Esophagus squamous epithelium (tissue), 5 donors: ENCODE measurements around the gene SPAAR. TPM values are rescaled to one million over a fixed set of nuclear protein-coding genes. Genes with fewer than 3 reads are reported as not detected.

Experiments used
- DNase-seq: peaks from one replicate; lab custom pipeline; 2025; lab: John Stamatoyannopoulos, UW
- H3K27ac ChIP-seq, 4 donors: fragments of 200-600 bp; sonication (generic); one replicate each; pipeline ENCODE4 v1.5.1; 2016 to 2019; ENCODE audit warnings: mild to moderate bottlenecking in 1 of 4
- H3K27me3 ChIP-seq, 4 donors: fragments of 200-600 bp; sonication (generic); 1 replicate in 3 of 4; 2 replicates in 1 of 4; pipeline versions ENCODE4 v1.5.1 to v1.6.0; 2017 to 2021; ENCODE audit warnings: antibody characterized with exemption in 1 of 4
- H3K36me3 ChIP-seq, 3 donors: fragments of 200-600 bp; sonication (generic); one replicate each; pipeline ENCODE4 v1.5.1; 2016 to 2019
- H3K4me1 ChIP-seq, 3 donors: fragments of 200-600 bp; sonication (generic); one replicate each; pipeline ENCODE4 v1.5.1; 2017 to 2019
- H3K4me3 ChIP-seq, 4 donors: fragments of 200-600 bp; sonication (generic); 1 replicate in 3 of 4; 2 replicates in 1 of 4; pipeline ENCODE4 v1.5.1; 2016 to 2019; ENCODE audit warnings: mild to moderate bottlenecking in 2 of 4, moderate library complexity in 1 of 4
- H3K9me3 ChIP-seq, 3 donors: fragments of 200-600 bp; sonication (generic); one replicate each; pipeline ENCODE4 v1.5.1; 2016 to 2019
- POLR2A ChIP-seq, 4 donors: fragments of 450-650 bp; IDR thresholded peaks; one replicate each; pipeline ENCODE4 v1.6.1; 2017; ENCODE audit warnings: antibody characterized with exemption in 4 of 4, mild to moderate bottlenecking in 4 of 4, moderate library complexity in 3 of 4
- WGBS, 2 donors: methylation state at CpG; one replicate each; pipeline ENCODE4 v1.1.5; 2018; 5-methylcytosine and 5-hydroxymethylcytosine counted together
- intact Hi-C: fragments of 100-400 bp; cut with DNase I; formaldehyde crosslinking; loops from one replicate; pipeline ENCODE4 v1.15.0; 2022
- total RNA-seq, 4 donors: library from RNA; depleted of rRNA; stranded (reverse); fragments of >200 nt; gene quantifications; one replicate each; pipeline ENCODE4 v1.1.0, GENCODE V29; 2016
- TF ChIP-seq, protein P1 (sequence below), 6 experiments: fragments of 450-650 bp in 4 of 6; fragments of 200-600 bp in 2 of 6; sonication (generic) in 2 of 6; IDR thresholded peaks; one replicate each; pipeline ENCODE4 v1.5.1; 2016 to 2019; ENCODE audit warnings: antibody characterized with exemption in 6 of 6, mild to moderate bottlenecking in 4 of 6, moderate library complexity in 4 of 6
- donor health status: DM: yes; HTN: yes; CAD: no.

The SPAAR gene
- total RNA-seq, 4 donors from 2014 or later, result 0.22 to 1.1 TPM; not detected in 2

DNA sequence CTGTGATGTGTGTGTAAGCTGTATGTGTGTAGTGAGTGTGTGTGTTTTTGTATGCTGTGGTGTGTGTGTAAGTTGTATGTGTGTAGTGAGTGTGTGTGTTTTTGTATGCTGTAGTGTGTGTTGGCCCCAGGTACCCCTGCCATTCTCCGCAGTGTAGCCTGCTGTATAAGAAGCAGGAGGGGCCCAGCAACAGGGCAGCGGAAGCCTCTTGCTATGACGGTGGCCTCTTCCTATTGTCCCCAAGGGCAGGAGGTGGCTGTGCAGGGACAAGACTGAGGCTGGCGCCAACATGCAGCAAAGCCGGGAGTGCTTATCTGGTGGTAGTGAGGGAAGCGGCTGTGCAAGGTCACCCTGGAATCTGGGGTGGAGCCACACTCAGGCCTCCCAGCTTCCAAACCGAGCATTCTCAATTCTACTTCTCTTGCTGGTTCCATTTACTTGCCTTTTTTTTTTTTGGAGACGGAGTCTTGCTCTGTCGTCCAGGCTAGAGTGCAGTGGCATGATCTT lies 5.1 kb downstream of the SPAAR start:
- WGBS, 2 donors, result 19 to 20% methylated on average over 6 to 7 of the region's 9 CpGs
- Histone ChIP-seq H3K4me3 (no peak overlapping the region), H3K9me3 (no peaks in the 10 kb centered on the region), H3K36me3 (no peaks in the 10 kb centered on the region), H3K4me1 (peaks cover 7 to 57% (median 18%) of the 10 kb centered on the region in 3 donors), H3K27ac (peak overlapping the region in 3 of 4 donors; percentile 3 to 52 (median 6)), H3K27me3 (no peaks in the 10 kb centered on the region)
- DNase-seq, result no peak
- TF ChIP-seq, protein P1, sequence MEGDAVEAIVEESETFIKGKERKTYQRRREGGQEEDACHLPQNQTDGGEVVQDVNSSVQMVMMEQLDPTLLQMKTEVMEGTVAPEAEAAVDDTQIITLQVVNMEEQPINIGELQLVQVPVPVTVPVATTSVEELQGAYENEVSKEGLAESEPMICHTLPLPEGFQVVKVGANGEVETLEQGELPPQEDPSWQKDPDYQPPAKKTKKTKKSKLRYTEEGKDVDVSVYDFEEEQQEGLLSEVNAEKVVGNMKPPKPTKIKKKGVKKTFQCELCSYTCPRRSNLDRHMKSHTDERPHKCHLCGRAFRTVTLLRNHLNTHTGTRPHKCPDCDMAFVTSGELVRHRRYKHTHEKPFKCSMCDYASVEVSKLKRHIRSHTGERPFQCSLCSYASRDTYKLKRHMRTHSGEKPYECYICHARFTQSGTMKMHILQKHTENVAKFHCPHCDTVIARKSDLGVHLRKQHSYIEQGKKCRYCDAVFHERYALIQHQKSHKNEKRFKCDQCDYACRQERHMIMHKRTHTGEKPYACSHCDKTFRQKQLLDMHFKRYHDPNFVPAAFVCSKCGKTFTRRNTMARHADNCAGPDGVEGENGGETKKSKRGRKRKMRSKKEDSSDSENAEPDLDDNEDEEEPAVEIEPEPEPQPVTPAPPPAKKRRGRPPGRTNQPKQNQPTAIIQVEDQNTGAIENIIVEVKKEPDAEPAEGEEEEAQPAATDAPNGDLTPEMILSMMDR (IDR thresholded peaks at IDR 0.05), result no peak
- TF ChIP-seq POLR2A (IDR thresholded peaks at IDR 0.05), result no peak
- intact Hi-C loops, result no loop called here

DNA sequence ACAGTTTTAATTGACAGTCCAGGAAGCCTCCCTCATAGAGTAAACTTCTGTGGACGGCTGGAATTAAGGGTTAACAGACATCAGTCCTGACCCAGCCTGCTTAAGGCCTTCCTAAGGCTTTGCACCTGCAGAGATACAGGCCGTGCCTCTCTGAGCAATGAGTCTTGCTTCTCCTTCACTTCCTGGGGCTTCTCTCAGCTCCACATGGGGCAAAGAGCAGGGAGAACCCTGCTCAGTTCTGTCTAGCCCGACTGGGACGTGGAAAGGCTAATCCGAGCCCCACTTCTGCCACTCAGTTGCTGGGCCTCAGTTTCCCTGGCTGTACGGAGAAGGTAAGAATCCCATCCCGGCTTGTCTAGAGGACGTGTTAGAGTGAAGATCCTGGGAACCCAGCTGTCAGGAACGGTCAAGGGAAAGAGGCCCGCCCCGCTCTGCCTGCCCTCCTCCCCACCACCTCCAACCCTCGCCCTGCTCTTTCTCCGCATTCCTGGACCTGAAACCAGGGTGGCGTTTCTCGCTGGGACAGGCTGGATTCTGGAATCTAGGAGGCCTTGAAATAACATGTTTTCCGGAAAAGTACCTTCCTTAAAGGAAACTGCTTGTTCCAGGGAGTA lies 6.5 kb downstream of the SPAAR start:
- Histone ChIP-seq H3K4me3 (no peak overlapping the region), H3K36me3 (no peaks in the 10 kb centered on the region), H3K4me1 (peaks cover 0 to 50% (median 4%) of the 10 kb centered on the region in 3 donors), H3K27ac (peak overlapping the region in 3 of 4 donors; percentile 45 to 69 (median 56)), H3K9me3 (no peaks in the 10 kb centered on the region), H3K27me3 (no peaks in the 10 kb centered on the region)
- WGBS, 2 donors, result 84 to 89% methylated on average over 7 of the region's 16 CpGs
- intact Hi-C loops, result no loop called here
- no peak for DNase-seq
- TF ChIP-seq POLR2A (IDR thresholded peaks at IDR 0.05), result no peak
- TF ChIP-seq, protein P1 (IDR thresholded peaks at IDR 0.05), result no peak

DNA sequence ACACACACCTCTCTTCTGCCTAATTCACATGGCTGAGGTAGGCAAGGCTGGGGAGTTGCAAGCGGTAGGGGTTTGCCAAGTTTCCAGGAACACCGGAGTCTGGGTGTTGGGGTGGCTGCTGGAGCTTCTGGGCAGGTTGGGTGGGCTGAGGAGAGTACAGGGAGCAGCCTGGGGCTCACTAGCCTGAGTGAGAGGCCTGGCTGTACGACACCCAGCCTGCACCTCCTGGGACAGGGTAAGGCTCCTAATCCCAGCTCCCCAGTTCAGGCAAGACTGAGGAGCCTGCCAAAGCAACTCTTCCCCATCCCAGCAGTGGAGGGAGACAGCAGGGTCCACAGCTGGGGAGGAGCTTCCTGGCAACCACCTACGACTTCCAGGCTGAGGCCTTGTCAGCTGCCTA lies 8.0 kb downstream of the SPAAR start:
- Histone ChIP-seq H3K9me3 (no peaks in the 10 kb centered on the region), H3K27me3 (no peaks in the 10 kb centered on the region), H3K4me3 (no peak overlapping the region), H3K36me3 (no peaks in the 10 kb centered on the region), H3K27ac (peak overlapping the region in 3 of 4 donors; percentile 34 to 57 (median 56)), H3K4me1 (peaks cover 0 to 39% (median 4%) of the 10 kb centered on the region in 3 donors)
- DNase-seq, result no peak
- no peak for TF ChIP-seq POLR2A (IDR thresholded peaks at IDR 0.05)
- TF ChIP-seq, protein P1 (IDR thresholded peaks at IDR 0.05), result no peak
- WGBS, 2 donors, result 92 to 97% methylated on average over 2 to 3 of the region's 4 CpGs
- intact Hi-C loops, result no loop called here

DNA sequence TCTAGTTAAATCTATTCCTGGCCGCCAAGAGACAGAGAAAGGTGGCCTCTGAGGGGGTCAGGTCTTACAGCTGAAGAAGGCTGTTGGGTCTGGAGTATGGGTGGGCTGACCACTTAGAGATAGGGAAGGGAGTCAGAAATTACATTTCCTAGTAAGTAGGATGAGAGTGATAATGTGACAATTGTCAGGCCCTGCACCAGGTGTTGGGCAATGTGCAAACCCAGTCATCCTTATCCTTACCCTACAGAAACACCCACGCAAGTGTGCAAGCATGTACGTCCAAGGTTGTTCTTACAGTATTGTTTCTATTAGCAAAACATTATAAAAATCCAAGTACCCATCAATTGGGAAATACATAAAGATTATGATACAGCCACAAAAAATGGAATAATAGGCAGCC lies 9.5 kb downstream of the SPAAR start:
- no peak for TF ChIP-seq POLR2A (IDR thresholded peaks at IDR 0.05)
- TF ChIP-seq, protein P1 (IDR thresholded peaks at IDR 0.05), result no peak
- Histone ChIP-seq H3K27ac (peak overlapping the region in 3 of 4 donors; percentile 14 to 56 (median 40)), H3K4me1 (peaks cover 3 to 46% (median 6%) of the 10 kb centered on the region in 3 donors), H3K36me3 (no peaks in the 10 kb centered on the region), H3K4me3 (no peak overlapping the region), H3K27me3 (no peaks in the 10 kb centered on the region), H3K9me3 (no peaks in the 10 kb centered on the region)
- 69 to 76% methylated on average over 3 of the region's 3 CpGs for WGBS, 2 donors
- no peak for DNase-seq
- intact Hi-C loops, result no loop called here

DNA sequence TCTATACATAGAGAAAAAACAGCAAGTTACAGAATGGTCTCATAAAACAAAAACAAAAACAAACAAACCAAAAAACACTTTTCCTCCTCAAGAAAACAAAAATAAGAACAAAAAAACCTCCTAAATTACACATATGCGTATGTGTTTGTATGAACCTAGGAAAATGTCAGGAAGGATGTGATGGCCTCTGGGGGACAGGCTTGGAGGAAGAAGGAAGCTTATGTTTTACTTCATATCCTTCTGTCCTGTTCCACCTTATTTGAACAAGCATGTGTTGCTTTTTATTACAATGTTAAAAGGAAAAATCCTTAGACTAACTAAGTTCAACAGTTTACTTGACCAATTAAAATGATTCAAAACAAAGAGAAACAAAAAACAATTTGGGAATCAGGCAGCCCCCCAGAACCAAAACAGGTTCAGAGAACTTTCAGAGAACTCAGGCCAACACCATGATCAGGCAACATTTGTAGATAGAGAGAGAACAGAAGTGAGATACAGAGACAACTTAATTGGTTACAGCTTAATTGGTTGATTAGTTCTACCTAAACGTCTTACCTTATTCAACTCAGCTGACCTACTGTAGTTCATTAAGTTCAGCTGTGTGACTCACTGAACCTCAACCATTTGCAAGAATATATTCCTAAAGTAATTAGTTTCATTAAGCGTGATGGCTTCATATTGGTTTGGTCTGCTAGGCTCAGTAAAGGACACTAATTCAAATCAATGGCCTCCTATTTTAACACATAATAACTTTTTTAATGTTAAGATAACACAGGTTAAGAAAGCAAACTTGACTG lies 10.1 kb downstream of the SPAAR start:
- TF ChIP-seq, protein P1 (IDR thresholded peaks at IDR 0.05), result no peak
- no peak for TF ChIP-seq POLR2A (IDR thresholded peaks at IDR 0.05)
- Histone ChIP-seq H3K4me1 (peaks cover 10 to 49% (median 11%) of the 10 kb centered on the region in 3 donors), H3K9me3 (no peaks in the 10 kb centered on the region), H3K27me3 (no peaks in the 10 kb centered on the region), H3K36me3 (no peaks in the 10 kb centered on the region), H3K4me3 (no peak overlapping the region), H3K27ac (peak overlapping the region in 3 of 4 donors; percentile 14 to 56 (median 54))
- DNase-seq, result no peak
- intact Hi-C loops, result no loop called here
- 76 to 79% methylated on average over 3 of the region's 3 CpGs for WGBS, 2 donors
